MM.1S (cell line): Measurements from ENCODE around the gene IGIP.

Source experiments
- DNase-seq: peaks from one replicate; pipeline ENCODE4 v3.0.0-alpha.2; 2015
- H2AFZ ChIP-seq: fragments of 300-600 bp; sonication (generic); 2 replicates; pipeline ENCODE4 v1.6.0; 2016; ENCODE audit warnings: antibody characterized with exemption, low read length
- H3F3A ChIP-seq: fragments of 300-600 bp; sonication (generic); 2 replicates; pipeline ENCODE4 v1.6.1; 2016; ENCODE audit warnings: mild to moderate bottlenecking, antibody characterized with exemption, low read length, moderate library complexity, mixed read lengths; ENCODE audit not compliant: insufficient read depth
- H3K27ac ChIP-seq: fragments of 300-600 bp; sonication (generic); 2 replicates; pipeline ENCODE4 v1.5.1; 2016; ENCODE audit warnings: mild to moderate bottlenecking, low read length
- H3K27me3 ChIP-seq: fragments of 300-600 bp; sonication (generic); replicated peaks from 2 replicates; pipeline ENCODE4 v1.6.0; 2016; ENCODE audit warnings: low read length; ENCODE audit not compliant: insufficient read depth
- H3K36me3 ChIP-seq: fragments of 300-600 bp; sonication (generic); replicated peaks from 2 replicates; pipeline ENCODE4 v1.6.1; 2016; ENCODE audit warnings: mild to moderate bottlenecking, low read length, mixed read lengths; ENCODE audit not compliant: insufficient read depth
- H3K4me1 ChIP-seq: fragments of 300-600 bp; sonication (generic); 2 replicates; pipeline ENCODE4 v1.6.1; 2016; ENCODE audit warnings: low read length, mixed read lengths
- H3K4me2 ChIP-seq: fragments of 300-600 bp; sonication (generic); 2 replicates; pipeline ENCODE4 v1.6.0; 2016; ENCODE audit warnings: low read depth, low read length
- H3K4me3 ChIP-seq: fragments of 300-600 bp; sonication (generic); 2 replicates; pipeline ENCODE4 v1.5.1; 2016; ENCODE audit warnings: low read length, mixed read lengths
- H3K79me2 ChIP-seq: fragments of 300-600 bp; sonication (generic); 2 replicates; pipeline ENCODE4 v1.6.1; 2016; ENCODE audit warnings: mixed run types, low read length, mixed read lengths
- H3K9ac ChIP-seq: fragments of 300-600 bp; sonication (generic); 2 replicates; pipeline ENCODE4 v1.6.1; 2016; ENCODE audit warnings: low read length, mixed read lengths
- H3K9me2 ChIP-seq: fragments of 300-600 bp; sonication (generic); replicated peaks from 2 replicates; pipeline ENCODE4 v1.6.1; 2016; ENCODE audit warnings: mild to moderate bottlenecking, low read length, mixed read lengths; ENCODE audit not compliant: insufficient read depth
- H3K9me3 ChIP-seq: fragments of 300-600 bp; sonication (generic); replicated peaks from 2 replicates; pipeline ENCODE4 v1.6.1; 2016; ENCODE audit warnings: mild to moderate bottlenecking, low read length, mixed read lengths; ENCODE audit not compliant: insufficient read depth
- H4K20me1 ChIP-seq: fragments of 300-600 bp; sonication (generic); 2 replicates; pipeline ENCODE4 v1.6.1; 2016; ENCODE audit warnings: mild to moderate bottlenecking, low read length, moderate library complexity, mixed read lengths; ENCODE audit not compliant: insufficient read depth
- EZH2 ChIP-seq: fragments of 300-600 bp; sonication (generic); optimal IDR thresholded peaks from 2 replicates; pipeline ENCODE3; 2017; ENCODE audit warnings: low read depth, mild to moderate bottlenecking, antibody characterized with exemption, low read length, mixed read lengths
- EZH2phosphoT487 ChIP-seq: fragments of 300-600 bp; sonication (generic); IDR thresholded peaks from 2 replicates; pipeline ENCODE4 v1.6.1; 2018; ENCODE audit warnings: antibody characterized with exemption, low read length
- TF ChIP-seq, protein P1 (sequence below): fragments of 300-600 bp; sonication (generic); IDR thresholded peaks from 2 replicates; pipeline ENCODE4 v1.5.1; 2016; ENCODE audit warnings: antibody characterized with exemption, low read length, mixed read lengths

Gene IGIP

GRCh38 chr5:140157032-140157781 lies 31.5 kb downstream of the IGIP start:
- H3K27me3 ChIP-seq: no peaks in the 10 kb centered on the region
- H3K9ac ChIP-seq: no peak overlapping the region
- H3K4me3 ChIP-seq: peak overlapping the region; percentile 45; the same call in 1 of the 2 replicates
- H3K9me2 ChIP-seq: no peaks in the 10 kb centered on the region
- H4K20me1 ChIP-seq: no peaks in the 10 kb centered on the region
- no peaks in the 10 kb centered on the region for H3K79me2 ChIP-seq
- H3K4me2 ChIP-seq: peak overlapping the region; percentile 69; the same call in 1 of the 2 replicates
- no peaks in the 10 kb centered on the region for H3K36me3 ChIP-seq
- peak; percentile 77 for DNase-seq
- TF ChIP-seq, protein P1, sequence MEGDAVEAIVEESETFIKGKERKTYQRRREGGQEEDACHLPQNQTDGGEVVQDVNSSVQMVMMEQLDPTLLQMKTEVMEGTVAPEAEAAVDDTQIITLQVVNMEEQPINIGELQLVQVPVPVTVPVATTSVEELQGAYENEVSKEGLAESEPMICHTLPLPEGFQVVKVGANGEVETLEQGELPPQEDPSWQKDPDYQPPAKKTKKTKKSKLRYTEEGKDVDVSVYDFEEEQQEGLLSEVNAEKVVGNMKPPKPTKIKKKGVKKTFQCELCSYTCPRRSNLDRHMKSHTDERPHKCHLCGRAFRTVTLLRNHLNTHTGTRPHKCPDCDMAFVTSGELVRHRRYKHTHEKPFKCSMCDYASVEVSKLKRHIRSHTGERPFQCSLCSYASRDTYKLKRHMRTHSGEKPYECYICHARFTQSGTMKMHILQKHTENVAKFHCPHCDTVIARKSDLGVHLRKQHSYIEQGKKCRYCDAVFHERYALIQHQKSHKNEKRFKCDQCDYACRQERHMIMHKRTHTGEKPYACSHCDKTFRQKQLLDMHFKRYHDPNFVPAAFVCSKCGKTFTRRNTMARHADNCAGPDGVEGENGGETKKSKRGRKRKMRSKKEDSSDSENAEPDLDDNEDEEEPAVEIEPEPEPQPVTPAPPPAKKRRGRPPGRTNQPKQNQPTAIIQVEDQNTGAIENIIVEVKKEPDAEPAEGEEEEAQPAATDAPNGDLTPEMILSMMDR: peak; percentile 87
- TF ChIP-seq EZH2phosphoT487 (no peak), EZH2 (no peak)
- H3K27ac ChIP-seq: no peak overlapping the region
- H3K4me1 ChIP-seq: no peaks in the 10 kb centered on the region
- no peaks in the 10 kb centered on the region for H3F3A ChIP-seq
- H2AFZ ChIP-seq: peak overlapping the region; percentile 86
- no peaks in the 10 kb centered on the region for H3K9me3 ChIP-seq

- no peaks in the 10 kb centered on the region for H3K4me1 ChIP-seq
- no peak overlapping the region for H3K27ac ChIP-seq
- H3K79me2 ChIP-seq: no peaks in the 10 kb centered on the region
- H4K20me1 ChIP-seq: no peaks in the 10 kb centered on the region
- DNase-seq: no peak
- no peaks in the 10 kb centered on the region for H3F3A ChIP-seq
- H3K4me2 ChIP-seq: no peak overlapping the region
- H3K9ac ChIP-seq: no peak overlapping the region
- H3K27me3 ChIP-seq: no peaks in the 10 kb centered on the region
- no peak overlapping the region for H2AFZ ChIP-seq
- H3K9me3 ChIP-seq: no peaks in the 10 kb centered on the region
- TF ChIP-seq EZH2 (no peak), EZH2phosphoT487 (no peak)
- TF ChIP-seq, protein P1: no peak
- H3K9me2 ChIP-seq: no peaks in the 10 kb centered on the region
- no peak overlapping the region for H3K4me3 ChIP-seq
- H3K36me3 ChIP-seq: no peaks in the 10 kb centered on the region
Measured at GRCh38 chr5:140159014-140159927, 33.5 kb downstream of the IGIP start.

- H3K9me2 ChIP-seq: no peaks in the 10 kb centered on the region
- no peaks in the 10 kb centered on the region for H3K9me3 ChIP-seq
- H3K4me1 ChIP-seq: peaks cover 3% of the 10 kb centered on the region; the same call in 1 of the 2 replicates
- no peak overlapping the region for H3K4me2 ChIP-seq
- no peak overlapping the region for H3K9ac ChIP-seq
- H3K27me3 ChIP-seq: no peaks in the 10 kb centered on the region
- no peak overlapping the region for H3K27ac ChIP-seq
- H3K4me3 ChIP-seq: no peak overlapping the region
- H2AFZ ChIP-seq: no peak overlapping the region
- TF ChIP-seq EZH2: no peak
- no peaks in the 10 kb centered on the region for H3F3A ChIP-seq
- no peaks in the 10 kb centered on the region for H3K36me3 ChIP-seq
- DNase-seq: no peak
- no peaks in the 10 kb centered on the region for H3K79me2 ChIP-seq
- no peaks in the 10 kb centered on the region for H4K20me1 ChIP-seq
Measured at GRCh38 chr5:140162275-140162674, 36.5 kb downstream of the IGIP start.
